GM19351 (cell line): Measurements from ENCODE around the gene ANAPC2.

Experiments used
- ATAC-seq: cut with Tn5 transposase; IDR thresholded peaks from one replicate; pipeline ENCODE4 v1.9.1; 2021; ENCODE audit warnings: mild to moderate bottlenecking, moderate library complexity; ENCODE audit not compliant: unreplicated experiment

Gene ANAPC2, protein sequence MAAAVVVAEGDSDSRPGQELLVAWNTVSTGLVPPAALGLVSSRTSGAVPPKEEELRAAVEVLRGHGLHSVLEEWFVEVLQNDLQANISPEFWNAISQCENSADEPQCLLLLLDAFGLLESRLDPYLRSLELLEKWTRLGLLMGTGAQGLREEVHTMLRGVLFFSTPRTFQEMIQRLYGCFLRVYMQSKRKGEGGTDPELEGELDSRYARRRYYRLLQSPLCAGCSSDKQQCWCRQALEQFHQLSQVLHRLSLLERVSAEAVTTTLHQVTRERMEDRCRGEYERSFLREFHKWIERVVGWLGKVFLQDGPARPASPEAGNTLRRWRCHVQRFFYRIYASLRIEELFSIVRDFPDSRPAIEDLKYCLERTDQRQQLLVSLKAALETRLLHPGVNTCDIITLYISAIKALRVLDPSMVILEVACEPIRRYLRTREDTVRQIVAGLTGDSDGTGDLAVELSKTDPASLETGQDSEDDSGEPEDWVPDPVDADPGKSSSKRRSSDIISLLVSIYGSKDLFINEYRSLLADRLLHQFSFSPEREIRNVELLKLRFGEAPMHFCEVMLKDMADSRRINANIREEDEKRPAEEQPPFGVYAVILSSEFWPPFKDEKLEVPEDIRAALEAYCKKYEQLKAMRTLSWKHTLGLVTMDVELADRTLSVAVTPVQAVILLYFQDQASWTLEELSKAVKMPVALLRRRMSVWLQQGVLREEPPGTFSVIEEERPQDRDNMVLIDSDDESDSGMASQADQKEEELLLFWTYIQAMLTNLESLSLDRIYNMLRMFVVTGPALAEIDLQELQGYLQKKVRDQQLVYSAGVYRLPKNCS

DNA sequence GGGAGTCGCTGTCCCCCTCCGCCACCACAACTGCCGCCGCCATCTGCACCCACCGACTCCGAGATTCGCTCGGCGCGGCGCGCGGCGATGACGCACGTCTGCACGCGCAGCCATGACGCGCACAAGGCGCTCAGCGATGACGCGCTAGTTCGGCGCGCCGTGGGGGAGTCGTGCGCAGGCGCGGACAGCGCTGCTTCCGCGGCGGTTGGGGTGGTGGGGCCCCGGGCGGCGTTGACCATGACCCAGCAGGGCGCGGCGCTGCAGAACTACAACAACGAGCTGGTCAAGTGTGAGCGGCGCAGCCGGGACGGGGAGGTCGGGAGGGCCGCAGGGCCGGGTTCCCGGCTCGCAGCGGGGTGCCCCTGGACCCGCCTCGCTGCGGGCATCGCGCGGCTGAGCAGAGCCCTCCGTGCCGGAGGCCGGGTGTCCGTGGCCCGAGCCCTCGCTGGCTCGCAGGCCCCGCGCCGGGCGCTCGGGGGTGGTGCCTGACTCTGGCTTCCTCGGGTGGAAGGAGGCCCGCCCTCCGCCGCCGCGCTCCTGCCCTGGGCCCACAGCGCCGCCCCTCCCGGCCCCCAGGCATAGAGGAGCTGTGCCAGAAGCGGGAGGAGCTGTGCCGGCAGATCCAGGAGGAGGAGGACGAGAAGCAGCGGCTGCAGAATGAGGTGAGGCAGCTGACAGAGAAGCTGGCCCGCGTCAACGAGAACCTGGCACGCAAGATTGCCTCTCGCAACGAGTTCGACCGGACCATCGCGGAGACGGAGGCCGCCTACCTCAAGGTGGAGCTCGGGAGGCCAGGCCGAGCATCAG, at the start of gene ANAPC2, which contains the start of gene SSNA1:
Gene ANAPC2, minus strand, starts transcription at position 71 of the 807 bp plus-strand sequence. Its CDS starts 28 bp downstream, at position 43.
Gene SSNA1, plus strand, starts transcription at position 187 of the 807 bp plus-strand sequence. Its CDS starts 51 bp downstream, at position 238.
- ATAC-seq = peak; percentile 82

DNA sequence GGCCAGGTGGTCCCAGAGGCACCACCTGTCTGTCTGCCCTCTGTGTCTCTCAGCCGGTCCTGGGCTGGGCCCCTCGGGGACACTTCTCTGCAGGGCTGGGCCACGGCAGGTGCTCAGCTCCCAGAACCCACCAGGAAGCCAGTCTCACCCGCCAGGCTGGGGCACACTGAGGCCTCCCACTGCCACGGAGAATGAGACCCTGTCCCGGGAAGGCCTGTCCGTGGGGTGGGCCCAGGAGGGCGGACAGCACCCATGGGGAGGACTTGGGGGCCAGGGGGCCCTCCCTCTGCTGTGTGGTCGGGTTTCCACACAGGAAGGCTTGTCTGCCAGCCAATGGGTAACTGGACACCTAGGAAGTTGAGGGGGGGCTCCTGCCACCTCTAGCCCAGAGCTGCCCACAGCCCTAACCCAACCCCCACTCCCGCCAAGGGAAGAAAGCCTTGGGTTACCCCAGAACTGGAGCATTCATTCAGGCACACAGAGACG, 48.6 kb upstream of the ANAPC2 start:
- ATAC-seq = no peak

DNA sequence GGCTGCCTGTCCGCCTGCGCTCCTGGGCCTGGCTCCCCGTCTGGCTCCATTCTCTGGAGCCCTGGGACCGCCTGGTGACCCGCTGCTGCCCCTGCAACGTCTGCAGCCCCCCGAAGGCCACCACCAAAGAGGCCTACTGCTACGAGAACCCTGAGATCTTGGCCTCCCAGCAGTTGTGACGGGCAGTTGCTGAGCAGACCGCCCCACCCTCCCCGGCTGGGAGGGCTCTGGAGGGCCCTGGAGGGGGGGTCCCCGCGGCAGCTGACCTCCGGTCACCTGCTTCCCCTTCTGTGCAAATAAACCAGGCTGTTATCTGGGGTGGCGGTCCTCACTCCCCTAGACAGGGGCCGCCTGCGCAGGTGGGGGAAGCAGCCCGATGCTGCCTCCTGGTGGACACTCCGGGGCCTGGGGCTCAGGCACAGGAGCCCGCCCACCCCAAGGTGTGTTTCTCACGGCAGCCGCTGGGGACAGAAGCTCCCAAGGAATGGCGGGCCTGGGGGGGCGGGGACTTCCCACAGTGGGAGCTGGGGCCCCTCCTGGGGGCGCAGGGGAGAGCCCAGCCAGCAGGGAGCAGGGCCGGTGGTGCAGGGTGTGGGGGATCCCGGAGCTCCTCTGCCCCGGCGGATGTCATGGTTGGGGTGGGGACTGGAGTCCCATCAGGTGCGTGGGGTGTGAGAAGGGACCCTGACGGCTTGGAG, 48.0 kb upstream of the ANAPC2 start:
- ATAC-seq = peak; percentile 28

DNA sequence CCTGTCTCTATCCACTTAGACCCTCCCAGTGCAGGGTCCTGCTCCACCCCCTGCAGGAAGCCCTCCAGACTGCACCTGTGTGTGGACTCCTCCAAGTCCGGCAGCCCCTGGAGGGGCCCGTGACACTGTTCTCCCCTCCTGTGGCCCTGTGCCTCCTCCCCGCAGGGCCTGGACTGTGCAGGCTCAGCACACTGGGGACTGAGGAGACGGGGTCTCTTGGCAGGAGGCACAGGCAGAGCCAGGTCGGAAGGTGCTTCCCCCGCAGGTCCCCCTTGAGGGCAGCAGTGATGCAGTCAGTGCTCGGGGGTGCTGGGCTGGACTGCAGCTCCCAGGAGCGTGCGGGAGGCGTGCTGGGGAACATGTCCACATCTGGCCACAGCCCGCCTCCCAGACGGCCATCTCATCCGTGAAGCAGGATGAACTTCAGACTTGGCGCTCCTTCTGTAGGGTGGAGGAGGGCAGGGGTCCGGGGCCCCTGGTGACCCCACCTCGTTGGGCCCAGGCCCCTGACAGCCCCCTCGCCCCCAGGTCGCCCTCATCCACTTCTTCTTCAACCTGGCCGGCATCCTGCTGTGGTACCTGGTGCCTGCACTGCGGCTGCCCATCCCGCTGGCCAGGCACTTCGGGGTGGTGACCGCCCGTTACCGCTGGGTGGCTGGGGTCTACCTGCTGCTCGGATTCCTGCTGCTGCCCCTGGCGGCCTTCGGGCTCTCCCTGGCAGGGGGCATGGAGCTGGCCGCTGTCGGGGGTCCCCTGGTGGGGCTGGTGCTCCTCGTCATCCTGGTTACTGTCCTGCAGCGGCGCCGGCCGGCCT, 47.3 kb upstream of the ANAPC2 start:
- ATAC-seq = no peak

DNA sequence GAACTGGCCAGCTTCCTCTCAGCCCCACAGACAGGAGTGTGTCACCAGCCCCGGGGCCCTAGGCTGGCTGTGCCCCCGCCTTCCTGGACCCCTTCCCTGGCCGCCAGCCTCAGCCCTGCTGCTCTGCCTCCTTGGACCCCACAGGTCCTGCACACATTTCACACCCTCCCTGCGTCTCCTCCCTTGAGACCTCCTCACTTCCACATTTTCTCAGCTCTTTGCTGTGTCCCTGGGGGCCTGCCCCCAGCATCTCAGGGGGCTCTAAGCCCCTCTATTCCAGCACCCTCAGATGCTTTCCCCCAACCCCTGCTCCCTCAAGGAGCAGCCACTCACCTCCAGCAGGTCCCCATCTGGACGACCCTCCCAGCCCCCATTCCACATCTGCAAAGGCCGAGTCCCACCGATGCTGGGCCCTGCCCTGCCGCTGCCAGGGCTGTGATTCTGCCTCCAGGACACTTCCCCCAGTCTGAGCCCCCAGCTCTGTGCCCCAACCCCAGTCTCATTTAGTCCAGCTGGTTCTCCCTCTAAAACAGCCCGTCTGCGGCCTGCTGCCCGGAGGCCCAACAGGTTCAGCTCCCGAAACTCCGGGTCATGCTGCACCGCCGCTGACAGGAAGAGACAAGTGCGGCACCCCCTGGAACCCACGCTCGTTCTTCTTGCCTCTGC, 46.5 kb upstream of the ANAPC2 start:
- ATAC-seq = no peak

DNA sequence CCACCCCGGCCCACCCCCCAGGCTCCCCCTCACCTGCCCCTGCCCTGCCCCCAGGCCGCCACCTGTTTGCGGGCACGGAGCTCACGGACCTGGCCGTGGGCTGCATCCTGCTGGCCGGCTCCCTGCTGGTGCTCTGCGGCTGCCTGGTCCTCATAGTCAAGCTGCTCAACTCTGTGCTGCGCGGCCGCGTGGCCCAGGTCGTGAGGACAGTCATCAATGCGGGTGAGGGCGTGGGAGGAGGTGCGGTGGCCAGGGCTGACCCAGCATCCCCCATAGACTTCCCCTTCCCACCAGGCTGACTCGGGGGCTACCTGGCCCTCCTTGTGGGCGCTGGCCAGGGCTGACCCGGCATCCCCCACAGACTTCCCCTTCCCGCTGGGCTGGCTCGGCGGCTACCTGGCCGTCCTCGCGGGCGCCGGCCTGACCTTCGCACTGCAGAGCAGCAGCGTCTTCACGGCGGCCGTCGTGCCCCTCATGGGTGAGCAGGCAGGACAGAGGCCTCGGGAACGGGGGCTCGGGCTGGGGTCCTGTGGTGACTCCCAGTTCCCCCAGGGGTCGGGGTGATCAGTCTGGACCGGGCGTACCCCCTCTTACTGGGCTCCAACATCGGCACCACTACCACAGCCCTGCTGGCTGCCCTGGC, 45.8 kb upstream of the ANAPC2 start:
- ATAC-seq = no peak

DNA sequence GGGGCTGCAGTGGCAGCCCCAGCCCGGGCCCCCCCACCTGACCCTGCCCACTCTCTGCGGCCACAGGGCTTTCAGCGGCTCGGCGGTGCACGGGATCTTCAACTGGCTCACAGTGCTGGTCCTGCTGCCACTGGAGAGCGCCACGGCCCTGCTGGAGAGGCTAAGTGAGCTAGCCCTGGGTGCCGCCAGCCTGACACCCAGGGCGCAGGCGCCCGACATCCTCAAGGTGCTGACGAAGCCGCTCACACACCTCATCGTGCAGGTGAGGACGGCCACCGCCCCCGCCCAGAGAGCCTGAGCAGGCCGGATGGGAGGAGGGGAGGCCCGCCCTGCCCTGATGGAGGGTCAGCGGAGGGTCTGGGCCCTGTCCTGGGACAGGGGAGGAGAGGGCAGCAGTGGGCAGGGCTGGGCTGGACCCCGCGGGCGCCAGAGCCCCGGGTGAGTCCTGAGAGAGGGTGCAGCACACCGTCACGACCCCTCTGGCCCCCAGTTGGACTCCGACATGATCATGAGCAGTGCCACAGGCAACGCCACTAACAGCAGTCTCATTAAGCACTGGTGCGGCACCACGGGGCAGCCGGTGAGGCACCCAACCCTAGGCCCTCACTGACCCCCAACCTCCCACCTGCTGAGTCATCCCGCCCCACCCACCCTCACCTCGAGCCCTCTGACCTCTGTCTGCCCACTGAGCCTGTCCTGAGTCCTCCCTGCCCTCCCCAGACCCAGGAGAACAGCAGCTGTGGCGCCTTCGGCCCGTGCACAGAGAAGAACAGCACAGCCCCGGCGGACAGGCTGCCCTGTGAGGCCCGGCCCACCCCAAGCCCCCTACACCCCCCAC, 45.0 kb upstream of the ANAPC2 start:
- ATAC-seq = no peak

DNA sequence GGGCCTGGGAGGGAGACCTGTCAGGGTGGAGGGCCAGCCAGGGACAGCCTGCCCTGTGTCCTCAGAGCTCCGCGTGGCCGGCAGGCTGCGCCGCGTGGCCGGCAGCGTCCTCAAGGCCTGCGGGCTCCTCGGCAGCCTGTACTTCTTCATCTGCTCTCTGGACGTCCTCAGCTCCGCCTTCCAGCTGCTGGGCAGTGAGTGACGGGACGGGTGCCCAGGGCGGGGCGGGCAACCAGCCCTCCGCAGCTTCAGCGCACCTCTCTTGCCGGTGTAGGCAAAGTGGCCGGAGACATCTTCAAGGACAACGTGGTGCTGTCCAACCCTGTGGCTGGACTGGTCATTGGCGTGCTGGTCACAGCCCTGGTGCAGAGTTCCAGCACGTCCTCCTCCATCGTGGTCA, 44.1 kb upstream of the ANAPC2 start:
- no peak for ATAC-seq

DNA sequence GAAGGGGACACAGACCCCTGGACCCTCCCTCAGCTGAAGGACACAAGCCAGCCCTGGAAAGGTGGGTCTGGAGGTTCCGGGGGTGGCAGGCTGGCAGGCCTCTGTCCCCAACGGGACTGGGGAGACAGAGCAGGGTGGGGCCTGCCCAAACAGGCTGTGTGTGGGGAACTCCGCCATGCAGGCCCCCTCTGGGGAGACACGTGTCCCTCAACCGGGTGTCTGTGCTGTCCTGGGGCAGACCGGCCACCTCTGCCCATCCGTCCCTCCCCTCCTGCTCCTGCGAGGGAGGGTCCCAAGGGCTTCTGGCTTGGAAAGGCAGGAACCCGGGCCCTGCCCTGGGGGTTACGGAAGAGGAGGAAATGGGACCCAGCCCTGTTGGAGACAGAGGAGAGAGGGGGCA, 43.7 kb upstream of the ANAPC2 start:
- no peak for ATAC-seq

DNA sequence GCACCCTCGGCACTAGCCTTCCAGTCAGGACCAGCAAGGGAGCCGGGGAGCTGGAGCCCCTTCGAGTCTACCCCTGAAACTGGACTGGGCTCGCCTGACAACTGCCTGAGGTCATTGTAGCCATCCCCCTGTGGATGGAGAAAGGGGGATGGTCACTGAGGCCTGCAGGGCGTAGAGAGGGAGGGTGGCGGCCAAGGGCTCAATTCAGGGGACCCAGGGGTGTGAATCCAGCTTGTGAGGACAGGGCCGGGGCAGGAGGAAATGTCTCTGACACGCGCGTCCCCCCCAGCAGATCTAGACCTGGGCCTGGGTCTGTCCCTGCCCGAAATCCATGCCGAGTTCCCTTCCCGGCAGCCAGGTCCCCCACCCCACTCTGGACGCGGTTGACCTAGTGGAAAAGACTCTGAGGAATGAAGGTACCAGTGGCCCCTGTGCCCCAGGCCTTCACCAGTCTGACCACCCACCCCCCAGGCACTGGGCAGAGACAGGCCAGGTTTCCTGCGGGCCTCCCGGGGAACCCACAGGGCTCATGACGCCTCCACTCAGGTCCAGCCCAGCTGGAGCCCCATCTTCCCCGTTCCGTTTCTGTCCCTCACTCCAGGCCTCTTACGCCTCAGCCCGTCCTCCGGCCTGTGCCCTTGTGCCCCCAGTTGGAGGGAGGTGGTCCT, 43.1 kb upstream of the ANAPC2 start:
- no peak for ATAC-seq

DNA sequence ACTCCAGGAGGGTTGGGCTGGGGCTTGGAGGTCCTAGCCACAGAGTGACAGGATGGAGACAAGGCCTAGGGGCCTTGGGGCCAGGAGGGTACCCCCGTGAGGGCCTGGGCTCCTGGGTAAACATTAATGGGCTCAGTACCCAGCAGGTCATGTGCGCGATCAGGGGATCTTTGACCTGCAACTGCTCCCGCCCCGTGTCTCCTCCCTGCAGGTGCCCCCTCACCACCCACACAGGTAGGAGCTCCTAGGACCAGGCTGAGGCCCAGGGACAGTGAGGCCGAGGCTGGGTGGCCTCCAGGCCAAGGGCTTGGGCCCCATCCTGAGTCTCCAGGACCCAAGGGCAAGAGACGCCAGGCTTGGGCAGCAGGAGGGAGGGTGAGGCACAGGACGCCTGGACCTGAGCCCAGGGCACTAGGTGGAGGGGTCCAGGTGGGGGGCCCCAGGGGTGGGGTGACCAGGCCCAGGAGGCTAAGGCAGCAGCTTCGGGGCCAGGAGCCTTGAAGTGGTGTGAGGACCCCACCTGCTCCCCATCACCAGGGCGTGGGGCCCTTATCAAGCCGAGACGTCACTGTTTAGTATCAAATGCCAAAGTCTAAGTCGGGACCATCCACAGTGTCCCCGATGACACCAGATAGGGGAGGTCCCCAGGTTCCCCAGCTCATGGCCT, 42.5 kb upstream of the ANAPC2 start, which contains the start of gene SLC34A3:
Gene SLC34A3, plus strand, starts transcription at position 197 of the 667 bp plus-strand sequence. CDS start 802 bp downstream, outside the sequence.
- no peak for ATAC-seq

DNA sequence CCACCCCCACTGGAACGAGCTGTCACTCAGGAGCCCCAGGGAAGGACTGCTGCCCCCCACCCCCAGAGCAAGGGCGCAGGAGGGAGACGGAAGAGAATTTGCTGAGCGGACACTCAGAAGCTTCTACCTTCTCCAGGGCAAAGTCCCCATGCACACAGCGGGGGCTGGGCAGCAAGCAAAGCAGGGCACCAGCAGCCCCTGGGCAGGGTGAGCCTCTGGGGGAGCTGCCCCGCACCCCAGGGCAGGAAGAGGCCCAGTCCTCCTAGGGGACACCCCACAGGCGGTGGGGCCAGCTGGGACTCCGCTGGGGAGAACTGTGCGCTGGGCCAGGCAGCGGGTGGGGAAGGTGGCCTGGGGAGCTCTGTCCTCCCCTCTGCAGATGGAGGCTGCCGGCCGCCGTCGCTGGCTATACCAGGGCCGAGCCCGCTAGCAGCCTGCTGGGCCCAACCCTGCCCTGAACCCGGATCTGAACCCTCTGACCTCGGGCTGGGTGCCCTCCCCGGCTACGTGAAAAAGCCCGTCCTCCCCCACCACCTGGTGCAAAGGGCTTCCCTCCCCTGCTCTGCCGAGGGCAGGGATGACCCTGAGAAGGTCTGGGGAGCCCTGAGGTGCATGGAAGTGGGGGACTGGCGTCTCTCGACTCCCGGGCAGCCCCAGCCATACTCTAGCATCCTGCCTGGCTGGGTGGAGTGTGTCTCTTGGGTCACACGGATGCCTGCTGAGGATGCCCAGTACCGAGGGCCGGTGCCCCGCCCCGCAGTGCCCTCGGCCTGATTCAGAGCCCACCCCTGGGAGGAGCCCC, 41.7 kb upstream of the ANAPC2 start:
- no peak for ATAC-seq

DNA sequence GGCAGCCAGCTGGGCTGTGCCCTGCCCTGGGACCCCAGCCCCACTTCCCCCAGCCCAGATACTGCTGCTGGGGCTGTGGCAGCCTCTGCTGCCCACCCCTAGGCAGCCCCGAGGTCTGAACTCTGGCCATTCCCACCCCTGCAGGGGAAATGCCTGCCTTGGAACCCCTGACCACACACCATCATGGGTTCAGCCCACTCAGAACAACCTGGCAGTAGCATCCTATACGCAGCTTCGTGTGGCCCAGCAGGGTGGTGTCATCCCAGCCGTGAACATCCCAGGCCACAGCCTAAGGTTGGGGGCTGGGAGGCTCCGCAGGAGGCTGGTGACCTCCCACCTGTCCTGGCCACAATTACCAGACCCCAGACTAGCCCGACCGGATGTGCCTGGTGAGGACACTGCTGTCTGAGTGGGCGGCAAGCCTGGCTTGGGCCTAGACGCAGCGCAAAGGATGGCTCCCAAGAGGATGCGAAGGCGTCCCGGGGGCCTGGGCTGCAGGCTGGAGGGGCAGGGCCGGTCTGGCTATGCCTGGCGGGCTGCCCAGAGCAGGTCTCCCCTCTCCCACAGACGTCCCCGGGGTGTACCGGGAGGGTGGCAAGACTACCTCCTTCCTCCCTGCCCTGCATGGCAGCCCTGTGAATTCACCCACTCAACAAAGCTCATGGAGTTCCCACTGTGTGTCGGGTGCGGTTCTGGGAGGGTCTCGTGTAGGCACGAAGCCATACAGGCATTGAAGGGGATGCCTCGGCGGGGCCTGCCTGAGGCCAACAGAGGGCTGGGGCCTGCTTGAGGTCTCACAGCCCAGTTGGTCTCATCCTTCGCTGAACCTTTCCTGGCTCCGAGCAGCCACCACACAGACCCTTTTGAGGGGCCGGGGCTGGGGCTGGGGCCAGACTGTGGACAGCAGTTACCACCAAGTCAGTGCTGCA, 40.9 kb upstream of the ANAPC2 start:
- no peak for ATAC-seq

DNA sequence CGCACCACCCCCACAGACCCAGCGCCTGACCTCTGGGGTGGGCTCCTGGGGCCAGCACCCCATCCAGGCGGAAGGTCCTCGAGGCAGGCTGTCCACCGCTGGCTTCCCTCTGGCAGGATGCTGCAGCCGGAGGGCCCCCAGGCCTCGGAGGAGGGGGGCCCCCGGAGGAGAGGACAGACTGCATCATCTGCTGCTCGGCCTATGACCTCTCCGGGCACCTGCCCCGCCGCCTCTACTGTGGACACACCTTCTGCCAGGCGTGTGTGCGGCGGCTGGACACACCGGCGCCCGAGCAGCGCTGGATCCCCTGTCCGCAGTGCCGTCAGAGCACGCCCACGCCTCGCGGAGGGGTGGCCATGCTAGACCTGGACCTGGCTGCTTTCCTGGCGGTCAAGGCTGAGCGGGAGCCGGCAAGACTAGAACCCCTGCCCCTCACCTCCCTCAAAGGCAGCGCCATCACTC, 40.2 kb upstream of the ANAPC2 start:
- no peak for ATAC-seq
